Tibial nerve (tissue), 4 donors: Measurements from ENCODE around the gene TXNL1. TPM values are rescaled to one million over a fixed set of nuclear protein-coding genes. Genes with fewer than 3 reads are reported as not detected.

Experiments used
- DNase-seq, 2 donors: peaks; one replicate each; pipeline ENCODE4 v3.0.0-alpha.2; 2019; ENCODE audit warnings: low spot score in 2 of 2
- H3K27ac ChIP-seq, 4 donors: fragments of 200-600 bp; sonication (generic) in 3 of 4; one replicate each; pipeline ENCODE4 v1.5.1; 2017 to 2019; ENCODE audit warnings: mild to moderate bottlenecking in 1 of 4
- H3K27me3 ChIP-seq, 2 donors: fragments of 200-600 bp; sonication (generic) in 1 of 2; one replicate each; pipeline versions ENCODE4 v1.5.1 to v1.6.0; 2017 to 2019
- H3K36me3 ChIP-seq, 3 donors: fragments of 200-600 bp; sonication (generic); one replicate each; pipeline ENCODE4 v1.5.1; 2018 to 2019
- H3K4me1 ChIP-seq, 4 donors: fragments of 200-600 bp; sonication (generic) in 3 of 4; one replicate each; pipeline ENCODE4 v1.5.1; 2017 to 2019
- H3K4me3 ChIP-seq, 4 donors: fragments of 200-600 bp; sonication (generic) in 3 of 4; one replicate each; pipeline ENCODE4 v1.5.1; 2017 to 2019; ENCODE audit warnings: mild to moderate bottlenecking in 1 of 4, moderate library complexity in 1 of 4
- H3K9me3 ChIP-seq, 4 donors: fragments of 200-600 bp; sonication (generic) in 3 of 4; one replicate each; pipeline ENCODE4 v1.5.1; 2017 to 2019
- EP300 ChIP-seq, 2 donors: sonication (generic); formaldehyde crosslinking; IDR thresholded peaks; one replicate each; pipeline ENCODE4 v1.6.1; 2017; ENCODE audit warnings: antibody characterized with exemption in 2 of 2, mild to moderate bottlenecking in 1 of 2
- POLR2A ChIP-seq, 2 donors: fragments of 450-650 bp; IDR thresholded peaks; one replicate each; pipeline ENCODE4 v1.6.1; 2017; ENCODE audit warnings: antibody characterized with exemption in 2 of 2, mild to moderate bottlenecking in 2 of 2, moderate library complexity in 2 of 2
- WGBS, 2 donors: methylation state at CpG; one replicate each; pipeline ENCODE4 v1.1.5; 2018; 5-methylcytosine and 5-hydroxymethylcytosine counted together
- total RNA-seq, 4 donors: library from RNA; depleted of rRNA; stranded (reverse); fragments of >200 nt; gene quantifications; one replicate each; pipeline ENCODE4 v1.1.0, GENCODE V29; 2016
- TF ChIP-seq, protein P1 (sequence below), 5 experiments: fragments of 200-600 bp in 3 of 5; fragments of 450-650 bp in 2 of 5; sonication (generic) in 3 of 5; IDR thresholded peaks; one replicate each; pipeline ENCODE4 v1.5.1; 2016 to 2019; ENCODE audit warnings: antibody characterized with exemption in 5 of 5, mild to moderate bottlenecking in 3 of 5, moderate library complexity in 2 of 5

Gene TXNL1
- total RNA-seq, 4 donors from 2014 or later: 18.0 to 38.2 (median 20.3) TPM

DNA sequence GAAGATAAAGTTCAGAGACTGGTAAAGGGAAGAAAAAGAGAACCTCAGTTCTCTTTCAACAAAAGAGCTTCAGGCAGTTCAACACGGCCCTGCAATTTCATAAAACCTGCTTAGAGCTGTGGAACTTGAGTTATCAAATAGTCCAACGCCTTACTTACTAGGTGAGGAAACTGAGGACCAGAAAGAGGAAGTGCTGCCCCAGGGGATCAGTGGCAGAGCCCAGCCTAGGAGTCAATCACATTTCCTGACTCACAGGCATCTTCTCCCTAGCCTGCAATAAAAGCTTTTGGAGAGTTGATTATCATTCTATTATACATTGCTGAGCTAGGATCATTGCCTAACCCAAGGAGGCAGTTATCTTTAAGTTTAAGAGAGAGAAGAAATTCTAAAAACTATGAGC is 77.4 kb downstream of the TXNL1 start:
- 64 to 78% methylated on average over 2 of the region's 2 CpGs for WGBS, 2 donors
- TF ChIP-seq EP300 (IDR thresholded peaks at IDR 0.05) (no peak), POLR2A (IDR thresholded peaks at IDR 0.05) (no peak)
- TF ChIP-seq, protein P1, sequence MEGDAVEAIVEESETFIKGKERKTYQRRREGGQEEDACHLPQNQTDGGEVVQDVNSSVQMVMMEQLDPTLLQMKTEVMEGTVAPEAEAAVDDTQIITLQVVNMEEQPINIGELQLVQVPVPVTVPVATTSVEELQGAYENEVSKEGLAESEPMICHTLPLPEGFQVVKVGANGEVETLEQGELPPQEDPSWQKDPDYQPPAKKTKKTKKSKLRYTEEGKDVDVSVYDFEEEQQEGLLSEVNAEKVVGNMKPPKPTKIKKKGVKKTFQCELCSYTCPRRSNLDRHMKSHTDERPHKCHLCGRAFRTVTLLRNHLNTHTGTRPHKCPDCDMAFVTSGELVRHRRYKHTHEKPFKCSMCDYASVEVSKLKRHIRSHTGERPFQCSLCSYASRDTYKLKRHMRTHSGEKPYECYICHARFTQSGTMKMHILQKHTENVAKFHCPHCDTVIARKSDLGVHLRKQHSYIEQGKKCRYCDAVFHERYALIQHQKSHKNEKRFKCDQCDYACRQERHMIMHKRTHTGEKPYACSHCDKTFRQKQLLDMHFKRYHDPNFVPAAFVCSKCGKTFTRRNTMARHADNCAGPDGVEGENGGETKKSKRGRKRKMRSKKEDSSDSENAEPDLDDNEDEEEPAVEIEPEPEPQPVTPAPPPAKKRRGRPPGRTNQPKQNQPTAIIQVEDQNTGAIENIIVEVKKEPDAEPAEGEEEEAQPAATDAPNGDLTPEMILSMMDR (IDR thresholded peaks at IDR 0.05): no peak
- DNase-seq: no peak

DNA sequence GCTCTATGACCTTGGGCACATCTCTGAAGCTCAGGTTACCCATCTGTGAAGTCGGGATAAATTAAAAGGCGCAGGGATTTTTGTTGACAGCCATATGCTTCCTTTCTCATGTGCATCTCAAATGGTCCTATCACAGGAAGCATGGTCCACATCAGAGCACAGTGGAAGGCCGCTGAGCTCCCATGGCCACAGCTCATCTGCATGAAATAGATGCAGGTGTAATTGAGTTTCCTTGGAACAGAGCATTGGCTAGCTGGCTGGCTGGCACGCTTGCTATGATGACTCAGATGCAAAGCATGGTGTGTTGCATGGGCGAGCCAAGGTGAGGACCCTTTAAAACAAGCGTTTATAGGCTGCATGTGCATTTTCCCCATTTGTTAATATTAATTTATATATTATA is 79.3 kb downstream of the TXNL1 start:
- Histone ChIP-seq H3K4me1 (no peaks in the 10 kb centered on the region), H3K27me3 (no peaks in the 10 kb centered on the region), H3K4me3 (no peak overlapping the region), H3K27ac (no peak overlapping the region), H3K36me3 (no peaks in the 10 kb centered on the region), H3K9me3 (no peaks in the 10 kb centered on the region)
- DNase-seq: no peak
- WGBS, 2 donors: 87 to 95% methylated on average over 6 of the region's 6 CpGs
- no peak for TF ChIP-seq EP300 (IDR thresholded peaks at IDR 0.05)
- TF ChIP-seq, protein P1 (IDR thresholded peaks at IDR 0.05): no peak
- no peak for TF ChIP-seq POLR2A (IDR thresholded peaks at IDR 0.05)

More for the DNA sequence above, 77.4 kb downstream of the TXNL1 start:
- no peaks in the 10 kb centered on the region for H3K9me3 ChIP-seq
- no peaks in the 10 kb centered on the region for H3K36me3 ChIP-seq
- H3K27me3 ChIP-seq: no peaks in the 10 kb centered on the region
- peaks cover 0 to 18% (median 2%) of the 10 kb centered on the region in 4 donors for H3K4me1 ChIP-seq
- no peak overlapping the region for H3K4me3 ChIP-seq
- H3K27ac ChIP-seq: no peak overlapping the region

DNA sequence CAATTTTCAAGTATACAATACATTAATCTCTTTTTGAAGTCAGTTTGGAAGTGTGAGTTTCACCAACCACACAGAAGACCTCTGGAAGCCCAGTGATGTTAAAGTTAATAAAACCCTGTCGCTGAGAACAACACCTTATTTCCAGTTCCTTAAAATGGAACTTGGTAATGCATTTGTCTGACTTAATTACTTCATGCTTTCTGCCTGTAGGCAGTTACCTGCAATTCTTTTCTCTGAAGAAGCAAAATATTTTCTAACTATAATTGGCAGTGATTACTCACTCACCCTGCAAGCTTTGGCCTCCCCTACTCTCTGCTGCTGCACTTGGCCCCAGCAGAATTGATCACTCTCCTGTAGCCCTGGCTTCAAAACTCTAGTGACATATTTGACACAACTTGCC is 81.5 kb downstream of the TXNL1 start:
- Histone ChIP-seq H3K4me1 (no peaks in the 10 kb centered on the region), H3K9me3 (no peaks in the 10 kb centered on the region), H3K27ac (no peak overlapping the region), H3K4me3 (no peak overlapping the region), H3K27me3 (no peaks in the 10 kb centered on the region), H3K36me3 (no peaks in the 10 kb centered on the region)
- DNase-seq: no peak
- 86 to 95% methylated on average over 1 of the region's 1 CpG for WGBS, 2 donors
- TF ChIP-seq, protein P1 (IDR thresholded peaks at IDR 0.05): no peak
- TF ChIP-seq POLR2A (IDR thresholded peaks at IDR 0.05) (no peak), EP300 (IDR thresholded peaks at IDR 0.05) (no peak)

DNA sequence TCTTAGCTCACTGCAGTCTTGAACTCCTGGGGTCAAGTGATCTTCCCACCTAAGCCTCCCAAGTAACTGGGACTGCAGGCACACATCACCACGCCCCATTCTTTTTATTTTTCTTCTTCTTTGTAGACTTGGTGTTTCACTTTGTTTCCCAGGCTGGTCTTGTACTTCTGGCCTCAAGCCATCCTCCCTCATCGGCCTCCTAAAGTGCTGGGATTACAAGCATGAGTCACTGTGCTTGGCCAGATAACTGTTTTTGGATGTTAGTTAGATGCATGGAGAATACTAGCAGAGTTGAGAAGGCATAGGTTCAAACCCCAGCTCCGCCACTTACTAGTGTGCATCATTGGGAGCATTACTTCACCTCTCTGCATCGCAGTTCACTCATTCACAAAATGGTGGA is 88.3 kb downstream of the TXNL1 start:
- H3K9me3 ChIP-seq: no peaks in the 10 kb centered on the region
- TF ChIP-seq POLR2A (IDR thresholded peaks at IDR 0.05): no peak
- no peak for TF ChIP-seq EP300 (IDR thresholded peaks at IDR 0.05)
- TF ChIP-seq, protein P1 (IDR thresholded peaks at IDR 0.05): no peak

More for the DNA sequence above, 88.3 kb downstream of the TXNL1 start:
- 85 to 94% methylated on average over 4 of the region's 4 CpGs for WGBS, 2 donors
- Histone ChIP-seq H3K27ac (no peak overlapping the region), H3K4me3 (no peak overlapping the region), H3K4me1 (no peaks in the 10 kb centered on the region), H3K27me3 (no peaks in the 10 kb centered on the region), H3K36me3 (no peaks in the 10 kb centered on the region)
- no peak for DNase-seq

Other genes starting within 250 kb of the TXNL1 start
- gene WDR7, start 12.8 kb upstream of the TXNL1 start, total RNA-seq: 10 to 100 TPM; 22.6 to 39.0 (median 31.2) TPM